ENCODE measurements around the gene CLN5.

The CLN5 gene

DNA sequence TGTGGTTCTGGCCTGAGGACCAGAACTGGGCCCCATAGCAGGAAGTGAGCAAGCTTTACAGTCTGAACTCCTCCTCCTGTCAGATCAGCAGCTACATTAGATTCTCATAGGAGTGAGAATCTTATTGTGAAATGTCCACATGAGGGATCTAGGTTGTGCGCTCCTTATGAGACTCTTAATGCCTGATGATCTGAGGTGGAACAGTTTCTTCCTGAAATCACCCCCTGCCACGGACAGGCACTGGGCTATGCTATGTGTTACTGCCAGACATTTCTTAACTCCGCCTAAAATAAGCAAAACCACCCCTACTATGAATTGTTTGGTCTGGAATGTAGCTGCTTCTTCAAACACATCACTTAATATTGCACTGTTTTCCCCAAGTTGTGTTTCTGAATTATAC, 30.5 kb downstream of the CLN5 start:
- DNase-seq, result no peak

DNA sequence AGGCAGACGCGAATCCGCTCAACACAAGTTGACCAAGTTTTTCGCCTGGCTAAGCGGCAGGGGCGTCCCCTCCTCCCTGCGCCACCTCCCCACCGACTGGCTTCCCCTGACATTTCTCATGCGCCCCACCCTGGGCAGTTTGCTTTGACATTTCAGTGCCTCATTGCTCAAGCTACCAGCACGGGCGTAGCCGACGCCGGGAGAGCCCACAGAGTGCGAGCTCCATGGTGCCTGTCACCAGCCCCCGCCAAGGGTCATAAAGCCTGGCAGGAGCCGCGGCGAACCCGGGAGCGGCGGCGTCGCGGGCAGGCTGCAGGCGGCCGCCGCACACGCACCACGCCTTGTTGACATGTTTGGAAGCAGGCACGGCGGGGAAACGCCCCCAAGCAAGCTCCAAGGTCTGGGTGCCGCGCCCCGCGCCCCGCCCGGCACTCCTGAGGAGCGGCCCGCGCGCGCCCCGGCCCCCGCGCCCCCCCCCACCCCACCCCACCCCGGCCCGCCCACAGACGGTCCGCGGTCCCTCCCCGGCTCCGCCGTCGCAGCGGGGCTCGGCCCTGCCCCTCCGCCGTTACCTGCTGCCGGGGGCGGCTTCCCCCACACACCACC, 34.5 kb downstream of the CLN5 start:
- peak; percentile 54 for DNase-seq

- DNase-seq, result peak; percentile 91
These were observed 35.2 kb downstream of the CLN5 start, which contains the start of gene FBXL3 for GRCh38 chr13:77026861-77027621. FBXL3 (minus strand) TSS chr13:77027159; CDS start chr13:77021860, 5,299 bp downstream.

GRCh38 chr13:77028202-77028601, 36.3 kb downstream of the CLN5 start:
- no peak for DNase-seq

- no peak for DNase-seq
These were observed 37.6 kb downstream of the CLN5 start for GRCh38 chr13:77029436-77029835.

- DNase-seq, result no peak
These were observed 39.9 kb downstream of the CLN5 start for GRCh38 chr13:77031656-77032243.

GRCh38 chr13:77033717-77034302, 41.9 kb downstream of the CLN5 start:
- DNase-seq, result no peak

DNA sequence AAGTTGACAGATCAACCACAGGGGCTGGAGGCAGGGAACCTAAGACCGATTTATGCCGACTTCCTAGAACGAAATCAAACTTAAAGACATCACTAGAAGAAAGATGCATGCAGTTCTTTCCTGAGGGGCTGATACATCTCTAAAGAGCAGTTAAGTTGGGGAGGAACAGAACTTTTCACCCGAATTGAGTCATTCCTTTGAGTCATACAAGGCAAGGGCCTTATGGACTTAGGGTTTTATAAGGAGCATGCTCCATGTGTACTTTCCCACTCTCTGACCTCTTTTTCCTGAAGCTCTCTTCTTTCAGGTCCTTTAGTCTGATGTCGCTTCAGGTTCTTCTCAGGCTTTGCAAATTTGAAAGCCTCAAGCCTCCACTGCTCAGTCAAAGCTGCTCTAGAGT, 43.0 kb downstream of the CLN5 start:
- no peak for DNase-seq

DNA sequence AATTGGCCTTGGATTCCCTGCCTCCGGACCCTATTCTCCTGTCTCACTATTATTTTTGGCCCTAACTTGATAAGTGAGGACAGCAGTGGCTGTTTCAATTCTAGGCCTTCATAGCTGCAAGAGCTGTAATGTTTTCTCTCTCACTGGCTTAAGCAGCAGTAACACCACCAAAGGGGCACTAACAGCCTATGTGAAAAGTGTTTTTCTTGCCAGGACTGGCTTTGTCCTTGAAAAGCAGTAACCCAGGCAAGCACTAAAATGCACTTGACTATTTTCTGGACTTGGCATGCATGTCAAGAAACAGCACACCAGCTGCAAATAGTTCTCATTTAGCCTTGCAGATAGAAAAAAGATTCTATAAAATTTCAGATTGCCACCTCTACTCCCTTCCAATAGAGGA, 44.4 kb downstream of the CLN5 start:
- DNase-seq, result no peak

- DNase-seq, result no peak
These were observed 47.1 kb downstream of the CLN5 start for GRCh38 chr13:77038907-77039480.

- no peak for DNase-seq
These were observed 48.2 kb downstream of the CLN5 start for GRCh38 chr13:77040076-77040475.

GRCh38 chr13:77040835-77041234, 49.0 kb downstream of the CLN5 start:
- DNase-seq, result no peak

DNA sequence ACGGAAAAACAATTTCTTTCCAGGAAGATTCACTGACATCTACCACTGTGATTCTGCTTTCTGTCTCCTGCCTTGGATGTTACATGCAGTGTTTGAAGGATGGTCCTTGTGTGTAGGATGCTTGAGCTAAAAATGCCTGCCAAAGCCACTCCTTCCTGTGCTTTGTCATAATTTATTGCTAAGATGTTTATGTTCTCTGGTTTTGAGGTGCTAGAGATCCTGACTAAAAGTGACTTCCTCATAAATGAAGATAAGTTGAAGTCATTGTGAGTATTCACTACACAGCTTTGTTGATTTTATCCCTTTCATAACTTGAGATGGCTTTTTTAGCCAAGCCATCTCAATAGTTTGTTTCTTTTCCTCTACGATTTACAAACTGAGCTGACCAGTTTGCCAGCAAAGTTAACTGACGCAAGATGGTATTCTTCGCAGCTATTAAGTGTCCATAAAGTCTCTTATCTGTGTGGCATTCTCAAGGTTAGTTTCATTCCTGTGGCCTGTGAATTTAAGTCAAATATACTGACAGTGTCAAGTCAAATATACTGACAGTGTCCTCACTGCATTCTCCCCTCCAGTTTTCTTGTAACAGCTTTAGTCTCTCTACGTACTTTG, 50.8 kb downstream of the CLN5 start:
- DNase-seq, result no peak

DNA sequence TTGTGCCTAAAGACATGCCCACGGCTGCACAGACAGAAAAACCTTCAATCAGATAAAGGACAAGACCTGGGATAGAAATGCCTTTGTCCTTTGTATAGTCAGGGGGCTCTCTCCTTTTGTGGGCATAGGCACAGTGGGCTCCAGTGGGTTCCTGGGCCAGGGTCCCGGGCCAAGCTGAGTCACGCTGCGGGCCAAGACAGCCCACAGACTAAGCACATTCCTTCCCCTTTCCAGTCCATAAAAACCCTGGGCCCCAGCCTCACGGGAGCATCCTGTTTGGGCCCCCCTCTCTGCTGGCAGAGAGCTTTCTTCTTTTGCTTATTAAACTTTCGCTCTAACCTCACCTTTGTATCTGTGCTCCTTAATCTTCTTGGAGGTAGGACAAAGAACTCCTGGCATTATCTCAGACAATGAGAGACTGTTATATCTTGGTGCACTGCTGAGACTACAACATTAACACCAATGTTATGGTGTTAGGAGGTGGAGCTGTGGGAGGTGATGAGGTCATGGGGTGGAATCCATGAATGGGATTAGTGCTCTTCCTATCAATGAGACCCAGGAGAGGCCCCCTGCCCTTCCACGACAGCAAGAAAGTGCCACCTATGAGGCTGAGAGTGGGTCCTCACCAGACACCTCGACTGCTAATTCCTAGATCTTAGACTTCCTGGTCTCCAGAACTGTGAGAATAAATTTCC, 55.9 kb downstream of the CLN5 start:
- no peak for DNase-seq

DNA sequence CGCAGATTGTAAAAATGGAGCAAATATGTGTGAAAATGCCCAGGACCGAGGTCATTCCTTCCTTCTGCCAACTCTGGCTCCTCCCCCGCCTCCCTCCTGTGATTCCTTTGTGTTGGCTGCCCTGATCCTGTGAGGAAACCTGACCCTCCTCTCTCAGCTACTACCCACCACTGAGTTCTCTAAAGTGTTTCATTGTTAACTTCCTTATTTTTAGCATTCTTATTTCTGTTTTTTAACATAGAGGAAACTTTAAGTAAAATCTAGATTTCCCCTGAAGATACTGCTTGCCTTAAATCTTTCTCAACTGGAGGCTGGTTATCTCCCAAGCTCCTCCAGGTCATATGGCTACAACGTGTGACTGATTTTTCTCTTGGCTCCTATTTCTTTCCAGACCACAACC, 56.8 kb downstream of the CLN5 start:
- DNase-seq, result no peak

DNA sequence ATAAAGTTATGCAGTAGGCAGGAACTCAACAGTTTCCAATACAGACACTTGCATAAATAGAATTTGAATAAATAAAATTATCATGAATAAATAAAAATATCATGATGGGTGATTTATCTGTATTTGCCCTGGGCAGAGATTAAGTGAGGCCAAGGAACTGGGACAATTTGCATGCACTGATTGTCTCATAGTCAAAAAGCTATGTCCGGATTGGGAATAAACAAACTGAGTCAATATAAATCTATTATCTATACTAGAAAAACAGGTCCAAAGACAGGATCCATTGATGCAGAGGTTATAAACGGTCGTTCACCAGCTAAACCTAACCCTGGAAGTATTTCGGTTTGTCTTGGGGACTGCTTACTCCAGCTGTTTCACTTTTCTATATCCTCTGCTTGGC, 61.3 kb downstream of the CLN5 start:
- no peak for DNase-seq

All from NCI-H2171 (cell line).